Measurements from ENCODE around the gene MAP3K14.
A peak's percentile ranks its signal among the peaks of the same experiment; 100 is the strongest.

Gene MAP3K14

GRCh38 chr17:45220079-45220478, 96.7 kb downstream of the MAP3K14 start:
- Histone ChIP-seq H3K4me3 (no peak overlapping the region), H3K27ac (no peak overlapping the region), H3K9me3 (ENCODE audit: low read depth, low read length) (no peaks in the 10 kb centered on the region), H3K9ac (ENCODE audit: insufficient read length) (no peak overlapping the region), H3K36me3 (ENCODE audit: insufficient read depth, low read length) (no peaks in the 10 kb centered on the region)
- no peak for TF ChIP-seq EZH2 (IDR thresholded peaks at IDR 0.05)
- TF ChIP-seq POLR2AphosphoS5 (IDR thresholded peaks at IDR 0.05; ENCODE audit: borderline replicate concordance, low read depth, low read length): no peak
- TF ChIP-seq FOXP2 (optimal IDR thresholded peaks at IDR 0.05; ENCODE audit: control extremely low read depth, extremely low read length, insufficient read depth): no peak
- no peak for DNase-seq (ENCODE audit: low read depth, low spot score)

GRCh38 chr17:45218895-45219661, 97.7 kb downstream of the MAP3K14 start:
- Histone ChIP-seq H3K9ac (ENCODE audit: insufficient read length) (no peak overlapping the region), H3K9me3 (ENCODE audit: low read depth, low read length) (no peaks in the 10 kb centered on the region), H3K4me3 (peak overlapping the region; percentile 12; the same call in 1 of the 2 replicates), H3K27ac (peak overlapping the region; percentile 64; the same call in 1 of the 2 replicates), H3K36me3 (ENCODE audit: insufficient read depth, low read length) (no peaks in the 10 kb centered on the region)
- DNase-seq (ENCODE audit: low read depth, low spot score): peak; percentile 87
- TF ChIP-seq EZH2 (IDR thresholded peaks at IDR 0.05) (no peak), FOXP2 (optimal IDR thresholded peaks at IDR 0.05; ENCODE audit: control extremely low read depth, extremely low read length, insufficient read depth) (no peak), POLR2AphosphoS5 (IDR thresholded peaks at IDR 0.05; ENCODE audit: borderline replicate concordance, low read depth, low read length) (no peak)

Data from SK-N-MC (cell line).